Suprapubic skin (tissue), 4 donors: ENCODE results near the gene FPGS.

ENCODE experiments used
- CTCF ChIP-seq, 2 donors: fragments of 200-600 bp in 1 of 2; fragments of 450-650 bp in 1 of 2; sonication (generic) in 1 of 2; IDR thresholded peaks; one replicate each; pipeline ENCODE4 v1.5.1; 2016 to 2019; ENCODE audit warnings: antibody characterized with exemption in 2 of 2, mild to moderate bottlenecking in 1 of 2, moderate library complexity in 1 of 2
- EP300 ChIP-seq: sonication (generic); formaldehyde crosslinking; IDR thresholded peaks from one replicate; pipeline ENCODE4 v1.6.1; 2017; ENCODE audit warnings: antibody characterized with exemption
- POLR2A ChIP-seq, 2 donors: fragments of 450-650 bp; IDR thresholded peaks; one replicate each; pipeline ENCODE4 v1.6.1; 2017; ENCODE audit warnings: antibody characterized with exemption in 2 of 2, mild to moderate bottlenecking in 2 of 2, moderate library complexity in 2 of 2
- POLR2AphosphoS5 ChIP-seq, 3 donors: sonication (generic); formaldehyde crosslinking; IDR thresholded peaks; one replicate each; pipeline ENCODE4 v1.6.1; 2017; ENCODE audit warnings: antibody characterized with exemption in 3 of 3

- no peak for TF ChIP-seq CTCF (IDR thresholded peaks at IDR 0.05)
- TF ChIP-seq EP300, result no peak
- no peak for TF ChIP-seq POLR2AphosphoS5 (IDR thresholded peaks at IDR 0.05)
- no peak for TF ChIP-seq POLR2A (IDR thresholded peaks at IDR 0.05)
Measured at GRCh38 chr9:127810378-127811187, 7.9 kb downstream of the FPGS start.
